Endometrial microvascular endothelial cells (primary cell): ENCODE data around the gene ZSWIM8. TPM values are rescaled to one million over a fixed set of nuclear protein-coding genes. Genes with fewer than 3 reads are reported as not detected.
"Not testable (repeated sequence)": the region's sequence is repeated elsewhere in the genome, so short reads cannot be mapped to it uniquely, and the experiment has no call there.

Source experiments
- in situ Hi-C: cut with HindIII; loops from 2 replicates; pipeline ENCODE4 v1.10.0; 2017; ENCODE audit warnings: low sequenced_read_pairs, low pct_unique_long_range_greater_than_20kb; ENCODE audit errors: inconsistent ontology term
- total RNA-seq: library from RNA; depleted of rRNA; stranded (reverse); fragments of >200 nt; gene quantifications from one replicate; pipeline ENCODE4 v1.2.3, GENCODE V29; 2015; ENCODE audit errors: inconsistent ontology term

The ZSWIM8 gene
- total RNA-seq, 1 donor from 2014 or later = 47.0 TPM

- in situ Hi-C loops = no loop called here
These were observed 12.9 kb upstream of the ZSWIM8 start for GRCh38 chr10:73772281-73773151.

DNA sequence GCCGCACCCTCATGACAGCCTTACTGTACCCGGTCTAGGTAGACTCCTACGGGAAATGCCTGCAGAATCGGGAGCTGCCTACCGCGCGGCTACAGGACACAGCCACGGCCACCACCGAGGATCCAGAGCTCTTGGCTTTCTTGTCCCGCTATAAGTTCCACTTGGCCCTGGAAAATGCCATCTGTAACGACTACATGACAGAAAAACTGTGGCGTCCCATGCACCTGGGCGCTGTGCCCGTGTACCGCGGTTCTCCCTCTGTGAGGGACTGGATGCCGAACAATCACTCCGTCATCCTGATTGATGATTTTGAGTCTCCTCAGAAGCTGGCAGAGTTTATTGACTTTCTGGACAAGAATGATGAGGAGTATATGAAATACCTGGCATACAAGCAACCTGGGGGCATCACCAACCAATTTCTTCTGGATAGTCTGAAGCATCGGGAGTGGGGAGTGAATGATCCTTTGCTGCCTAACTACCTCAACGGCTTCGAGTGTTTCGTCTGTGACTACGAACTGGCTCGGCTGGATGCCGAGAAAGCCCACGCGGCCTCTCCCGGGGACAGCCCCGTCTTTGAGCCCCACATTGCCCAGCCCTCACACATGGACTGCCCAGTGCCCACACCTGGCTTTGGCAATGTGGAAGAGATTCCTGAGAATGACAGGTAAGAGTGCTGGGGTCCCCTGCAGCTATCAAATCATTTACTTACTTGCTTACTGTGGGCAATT lies 12.1 kb upstream of the ZSWIM8 start:
- in situ Hi-C loops = no loop called here

DNA sequence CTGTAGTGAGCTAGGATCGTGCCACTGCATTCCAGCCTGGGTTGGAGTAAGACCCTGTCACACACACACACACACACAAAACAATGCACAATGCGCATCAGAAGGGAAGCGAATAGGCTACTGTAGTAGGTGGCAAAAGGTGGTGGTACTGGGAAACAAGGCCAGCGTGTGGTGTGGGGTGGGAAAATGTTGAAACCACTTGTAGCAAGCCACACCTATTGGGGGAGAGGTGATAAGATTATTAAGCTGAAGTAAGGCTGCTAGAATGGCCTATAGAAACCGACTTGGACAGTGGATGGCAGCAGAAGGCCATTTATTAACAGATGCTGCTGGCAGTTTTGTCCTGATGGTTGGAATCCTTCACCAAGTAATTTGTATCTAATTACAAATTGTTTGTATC lies 10.8 kb upstream of the ZSWIM8 start:
- in situ Hi-C loops = no loop called here

DNA sequence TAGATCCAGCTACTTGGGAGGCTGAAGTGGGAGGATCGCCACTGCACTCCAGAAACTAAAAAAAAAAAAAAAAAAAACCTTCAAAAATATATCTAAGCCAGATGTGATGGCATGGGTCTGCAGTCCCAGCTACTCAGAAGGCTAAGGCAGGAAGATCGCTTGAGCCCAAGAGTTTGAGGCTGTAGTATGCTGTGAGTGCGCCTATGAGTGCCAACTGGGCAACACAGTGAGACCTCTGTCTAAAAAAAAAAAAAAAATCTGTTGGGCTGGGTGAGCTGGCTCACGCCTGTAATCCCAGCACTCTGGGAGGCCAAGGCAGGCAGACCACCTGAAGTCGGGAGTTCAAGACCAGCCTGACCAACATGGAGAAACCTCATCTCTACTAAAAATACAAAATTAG lies 6.4 kb upstream of the ZSWIM8 start:
- in situ Hi-C loops = no loop called here

DNA sequence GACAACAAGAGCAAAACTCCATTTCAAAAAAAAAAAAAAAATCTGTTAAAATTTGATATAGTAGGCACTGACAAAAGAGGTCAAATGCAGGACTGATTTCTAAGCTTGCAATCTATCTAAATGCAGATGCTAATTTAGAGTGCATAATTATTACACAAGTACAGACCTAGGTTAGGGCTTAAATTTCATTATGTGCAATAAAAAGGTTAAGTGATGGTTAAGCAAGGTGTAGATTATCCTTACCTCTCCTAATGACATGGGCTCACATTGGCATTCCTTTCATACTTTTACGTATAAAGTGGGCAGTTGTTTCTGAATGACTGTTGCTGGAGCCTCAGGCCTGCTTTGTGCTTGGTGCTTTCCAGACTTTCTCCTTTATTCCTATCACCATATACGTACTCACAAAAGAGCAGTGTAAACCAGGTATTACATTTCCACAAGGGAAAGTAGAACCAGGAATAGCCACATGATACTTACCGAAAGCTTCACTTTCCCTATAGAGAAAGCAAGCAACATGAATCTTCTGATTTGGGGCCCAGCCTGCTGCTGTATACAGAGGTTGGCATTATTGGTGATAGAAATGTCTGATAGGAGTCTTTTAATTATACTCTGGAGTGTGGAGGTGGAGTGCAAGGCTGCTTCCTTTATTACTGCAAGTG lies 5.7 kb upstream of the ZSWIM8 start:
- in situ Hi-C loops = no loop called here

DNA sequence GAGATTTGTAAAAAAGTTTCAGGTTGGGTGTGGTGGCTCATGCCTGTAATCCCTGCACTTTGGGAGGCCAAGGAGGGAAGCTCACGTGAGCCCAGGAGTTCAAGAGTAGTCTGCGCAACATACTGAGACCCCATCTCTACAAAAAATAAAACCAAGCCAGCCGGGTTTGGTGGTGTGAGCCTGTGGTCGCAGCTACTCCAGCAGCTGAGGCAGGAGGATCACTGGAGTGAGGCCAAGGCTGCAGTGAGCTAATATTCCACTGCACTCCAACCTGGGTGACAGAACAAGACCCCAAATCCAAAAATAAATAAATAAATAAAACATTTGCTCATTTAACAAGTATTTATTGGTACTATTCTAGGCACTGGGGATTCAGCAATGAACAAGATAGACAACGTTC lies 5.1 kb upstream of the ZSWIM8 start:
- in situ Hi-C loops = no loop called here

DNA sequence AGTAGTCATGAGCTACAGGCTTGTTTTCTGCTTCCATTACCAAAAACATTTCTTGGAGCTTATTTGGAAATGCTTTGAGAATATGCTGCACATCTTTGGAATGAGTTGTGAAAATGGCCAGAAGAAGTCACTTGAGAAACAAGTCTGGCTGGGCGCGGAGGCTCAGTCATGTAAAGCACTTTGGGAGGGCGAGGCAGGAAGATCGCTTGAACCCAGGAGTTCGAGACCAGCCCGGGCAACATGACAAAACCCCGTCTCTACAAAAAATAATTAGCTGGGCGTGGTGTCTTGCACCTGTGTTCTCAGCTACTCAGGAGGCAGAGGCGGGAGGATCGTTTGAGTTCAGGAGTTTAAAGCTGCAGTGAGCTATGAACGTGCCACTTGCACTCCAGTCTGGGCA lies 4.4 kb upstream of the ZSWIM8 start:
- in situ Hi-C loops = no loop called here

- in situ Hi-C loops = no loop called here
These were observed 3.9 kb upstream of the ZSWIM8 start for GRCh38 chr10:73781548-73781878.

DNA sequence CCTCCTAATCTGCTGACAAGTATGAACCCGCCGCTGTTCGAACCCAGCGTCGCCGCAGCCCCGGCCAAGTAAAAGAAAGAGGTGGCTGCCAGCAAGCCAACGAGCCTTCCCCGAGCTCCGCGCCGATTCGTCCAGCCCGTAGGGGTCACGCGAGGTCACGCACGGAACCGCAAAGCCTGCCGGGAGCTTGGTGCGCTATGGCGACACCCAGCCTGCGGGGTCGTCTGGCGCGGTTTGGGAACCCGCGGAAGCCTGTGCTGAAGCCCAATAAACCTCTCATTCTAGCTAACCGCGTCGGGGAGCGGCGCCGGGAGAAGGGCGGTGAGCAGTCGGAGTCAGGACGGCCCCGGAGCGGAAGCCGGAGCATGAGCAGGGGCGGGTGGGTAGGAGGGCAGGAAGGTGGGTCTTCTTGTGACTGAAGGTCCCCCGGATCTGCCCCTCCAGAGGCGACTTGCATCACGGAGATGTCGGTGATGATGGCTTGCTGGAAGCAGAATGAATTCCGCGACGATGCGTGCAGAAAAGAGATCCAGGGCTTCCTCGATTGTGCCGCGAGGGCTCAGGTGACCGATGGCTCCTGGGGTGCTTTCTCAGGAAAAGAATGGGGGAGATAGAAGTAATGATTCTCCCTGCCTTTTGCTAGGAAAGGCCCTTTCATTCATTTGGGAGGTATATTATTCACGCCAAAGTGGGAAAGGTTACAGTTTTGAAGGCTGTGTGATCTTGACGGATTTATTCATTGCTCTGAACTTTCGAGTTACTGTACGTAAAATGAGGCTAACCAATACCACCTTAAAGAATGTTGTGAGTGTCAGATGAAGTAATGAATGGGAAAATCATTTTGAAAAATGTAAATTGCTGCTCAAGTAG lies 3.3 kb upstream of the ZSWIM8 start, which contains the start of gene CHCHD1:
Gene CHCHD1 (plus strand): TSS at position 170 of the 870 bp plus-strand sequence. CDS start 28 bp downstream, at position 198.
- in situ Hi-C loops = no loop called here

GRCh38 chr10:73782749-73783085 lies 2.7 kb upstream of the ZSWIM8 start:
- in situ Hi-C loops = no loop called here

- in situ Hi-C loops = no loop called here
These were observed 510 bp downstream of the ZSWIM8 start for GRCh38 chr10:73785721-73786511.

GRCh38 chr10:73786512-73786885 lies 1.1 kb downstream of the ZSWIM8 start:
- in situ Hi-C loops = no loop called here

GRCh38 chr10:73787031-73787800 lies 1.8 kb downstream of the ZSWIM8 start:
- in situ Hi-C loops = not testable (repeated sequence)

DNA sequence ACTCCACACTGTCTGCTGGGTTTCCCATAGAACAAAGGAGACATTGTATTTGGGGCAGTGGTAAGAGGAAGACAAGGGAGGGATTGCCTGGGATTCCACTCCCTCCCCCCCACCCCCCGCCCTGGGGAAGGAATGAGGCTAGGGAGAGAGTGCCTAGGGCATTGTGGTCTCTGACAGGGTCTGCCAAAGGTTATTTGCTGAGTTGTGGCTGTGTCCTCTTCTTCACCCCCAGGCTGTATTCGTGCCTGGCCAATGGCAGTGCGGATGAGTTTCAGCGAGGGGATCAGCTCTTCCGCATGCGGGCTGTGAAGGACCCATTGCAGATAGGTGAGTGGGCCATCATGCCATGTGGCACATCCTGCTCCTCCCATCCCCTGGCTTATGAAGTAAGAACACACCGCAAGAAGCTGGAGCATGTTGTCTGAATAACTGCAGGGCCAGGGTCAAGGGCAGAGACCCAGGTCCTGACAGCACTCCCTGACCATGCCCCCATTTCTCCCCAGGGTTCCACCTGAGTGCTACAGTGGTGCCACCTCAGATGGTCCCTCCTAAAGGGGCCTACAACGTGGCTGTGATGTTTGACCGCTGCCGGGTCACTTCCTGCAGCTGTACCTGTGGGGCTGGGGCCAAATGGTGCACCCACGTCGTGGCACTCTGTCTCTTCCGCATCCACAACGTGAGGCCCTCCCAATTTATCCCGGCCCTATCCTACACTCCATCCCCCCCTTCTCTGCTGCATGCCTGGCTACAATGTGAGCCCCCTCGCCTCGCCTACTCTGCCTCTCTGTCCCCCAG lies 3.7 kb downstream of the ZSWIM8 start:
- in situ Hi-C loops = no loop called here

DNA sequence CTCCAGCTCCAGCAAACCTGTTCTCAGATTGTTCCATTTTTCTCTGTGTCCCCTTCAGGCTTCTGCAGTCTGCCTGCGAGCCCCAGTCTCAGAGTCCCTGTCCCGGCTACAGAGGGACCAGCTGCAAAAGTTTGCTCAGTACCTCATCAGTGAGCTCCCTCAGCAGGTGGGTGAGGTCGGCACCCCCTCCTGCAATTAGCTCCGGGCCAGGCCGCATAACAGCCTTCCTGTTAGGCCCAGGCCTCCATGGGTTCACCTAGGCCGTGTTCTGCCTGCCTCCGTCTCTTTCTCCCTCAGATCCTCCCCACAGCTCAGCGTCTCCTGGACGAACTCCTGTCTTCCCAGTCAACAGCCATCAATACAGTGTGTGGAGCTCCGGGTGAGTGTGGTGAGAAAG lies 4.3 kb downstream of the ZSWIM8 start:
- in situ Hi-C loops = no loop called here

GRCh38 chr10:73790886-73791625 lies 5.7 kb downstream of the ZSWIM8 start:
- in situ Hi-C loops = no loop called here
